ENCODE measurements around the gene POLE. TPM values are rescaled to one million over a fixed set of nuclear protein-coding genes. Genes with fewer than 3 reads are reported as not detected.

POLE gene
- total and polyA plus RNA-seq, 4 donors, result 7.6 to 39.2 (median 19.7) TPM

DNA sequence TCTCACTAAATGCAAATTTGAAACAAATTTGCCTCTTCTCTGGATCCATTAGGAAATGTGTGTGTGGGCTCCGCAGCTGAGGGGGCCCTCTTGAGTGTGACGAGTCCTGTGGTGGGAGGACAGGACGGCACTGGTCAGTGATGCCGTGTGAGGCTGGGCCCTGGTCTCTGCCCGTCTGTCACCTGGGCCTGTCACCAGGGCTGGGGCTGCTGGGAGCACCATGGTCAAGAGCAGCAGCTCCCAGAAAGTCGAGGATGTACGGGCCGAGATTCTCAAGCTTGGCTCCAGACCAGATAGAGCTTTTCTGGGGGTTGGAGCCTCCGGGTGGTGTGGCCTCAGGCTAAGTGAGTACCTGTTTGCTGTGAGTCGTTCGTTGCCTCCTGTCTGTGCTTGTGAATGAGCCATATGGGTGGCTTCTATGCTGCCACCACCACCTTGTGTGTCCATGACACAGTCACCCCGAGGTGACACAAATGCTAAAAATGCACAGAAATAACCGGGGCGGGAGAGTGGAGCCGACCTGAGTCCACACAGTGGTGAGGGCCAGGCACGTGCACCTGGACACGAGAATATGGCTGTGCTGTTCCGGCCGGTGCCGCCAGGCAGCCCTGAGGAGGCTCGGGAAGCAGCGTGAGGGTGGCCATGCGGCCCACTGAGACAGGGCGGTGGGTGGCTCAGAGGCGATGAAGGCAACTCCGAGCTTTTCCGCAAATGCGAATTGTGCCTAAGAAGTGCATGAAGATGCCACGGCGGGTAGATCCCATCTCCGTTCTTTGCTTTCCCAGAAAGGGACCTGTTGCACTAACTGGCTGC is 32.2 kb upstream of the POLE start:
- Histone ChIP-seq H3K9me3 (ENCODE audit: control insufficient read depth in 4 of 4, low read length in 3 of 4) (no peaks in the 10 kb centered on the region), H3K27me3 (ENCODE audit: control insufficient read depth in 4 of 4, insufficient read depth in 4 of 4, low read length in 3 of 4) (no peaks in the 10 kb centered on the region), H3K36me3 (ENCODE audit: control insufficient read depth in 4 of 4, insufficient read depth in 3 of 4, low read depth in 1 of 4, low read length in 3 of 4) (peaks cover 24 to 65% (median 27%) of the 10 kb centered on the region in 4 donors), H3K9ac (ENCODE audit: low read depth in 1 of 2, low read length in 2 of 2) (no peak overlapping the region), H3K4me1 (ENCODE audit: control insufficient read depth in 4 of 4, insufficient read depth in 4 of 4, low read length in 3 of 4) (peaks cover 0 to 3% (median 1%) of the 10 kb centered on the region in 4 donors), H3K27ac (ENCODE audit: low read depth in 1 of 2, low read length in 2 of 2) (no peak overlapping the region), H3K4me3 (ENCODE audit: low read depth in 1 of 3, low read length in 3 of 3) (no peak overlapping the region)
- TF ChIP-seq JUND (IDR thresholded peaks at IDR 0.05), result no peak
- no peak for TF ChIP-seq MAX (IDR thresholded peaks at IDR 0.05)
- DNase-seq (ENCODE audit: low spot score), result no peak
- WGBS, result 97% methylated on average over 31 of the region's 31 CpGs

GRCh38 chr12:132718644-132719043 is 31.5 kb upstream of the POLE start:
- no peak overlapping the region for H3K4me3 ChIP-seq (ENCODE audit: low read depth in 1 of 3, low read length in 3 of 3)
- TF ChIP-seq ZBTB33 (IDR thresholded peaks at IDR 0.05) (no peak), CTCF (IDR thresholded peaks at IDR 0.05; ENCODE audit: low read depth, low read length, missing input control) (no peak), FOXA2 (IDR thresholded peaks at IDR 0.05) (no peak), SP1 (IDR thresholded peaks at IDR 0.05) (no peak), HNF4G (IDR thresholded peaks at IDR 0.05) (no peak), FOXA1 (IDR thresholded peaks at IDR 0.05) (no peak), JUND (IDR thresholded peaks at IDR 0.05) (no peak), GABPA (IDR thresholded peaks at IDR 0.05 in 1 of 2, conservative IDR thresholded peaks at IDR 0.05 in 1 of 2) (no peak), TAF1 (conservative IDR thresholded peaks at IDR 0.05) (no peak), RXRA (IDR thresholded peaks at IDR 0.05) (no peak), HNF4A (conservative IDR thresholded peaks at IDR 0.05) (no peak), MAX (IDR thresholded peaks at IDR 0.05) (no peak), EGR1 (IDR thresholded peaks at IDR 0.05; ENCODE audit: low read depth in 2 of 2) (no peak)
- TF ChIP-seq, protein P1, sequence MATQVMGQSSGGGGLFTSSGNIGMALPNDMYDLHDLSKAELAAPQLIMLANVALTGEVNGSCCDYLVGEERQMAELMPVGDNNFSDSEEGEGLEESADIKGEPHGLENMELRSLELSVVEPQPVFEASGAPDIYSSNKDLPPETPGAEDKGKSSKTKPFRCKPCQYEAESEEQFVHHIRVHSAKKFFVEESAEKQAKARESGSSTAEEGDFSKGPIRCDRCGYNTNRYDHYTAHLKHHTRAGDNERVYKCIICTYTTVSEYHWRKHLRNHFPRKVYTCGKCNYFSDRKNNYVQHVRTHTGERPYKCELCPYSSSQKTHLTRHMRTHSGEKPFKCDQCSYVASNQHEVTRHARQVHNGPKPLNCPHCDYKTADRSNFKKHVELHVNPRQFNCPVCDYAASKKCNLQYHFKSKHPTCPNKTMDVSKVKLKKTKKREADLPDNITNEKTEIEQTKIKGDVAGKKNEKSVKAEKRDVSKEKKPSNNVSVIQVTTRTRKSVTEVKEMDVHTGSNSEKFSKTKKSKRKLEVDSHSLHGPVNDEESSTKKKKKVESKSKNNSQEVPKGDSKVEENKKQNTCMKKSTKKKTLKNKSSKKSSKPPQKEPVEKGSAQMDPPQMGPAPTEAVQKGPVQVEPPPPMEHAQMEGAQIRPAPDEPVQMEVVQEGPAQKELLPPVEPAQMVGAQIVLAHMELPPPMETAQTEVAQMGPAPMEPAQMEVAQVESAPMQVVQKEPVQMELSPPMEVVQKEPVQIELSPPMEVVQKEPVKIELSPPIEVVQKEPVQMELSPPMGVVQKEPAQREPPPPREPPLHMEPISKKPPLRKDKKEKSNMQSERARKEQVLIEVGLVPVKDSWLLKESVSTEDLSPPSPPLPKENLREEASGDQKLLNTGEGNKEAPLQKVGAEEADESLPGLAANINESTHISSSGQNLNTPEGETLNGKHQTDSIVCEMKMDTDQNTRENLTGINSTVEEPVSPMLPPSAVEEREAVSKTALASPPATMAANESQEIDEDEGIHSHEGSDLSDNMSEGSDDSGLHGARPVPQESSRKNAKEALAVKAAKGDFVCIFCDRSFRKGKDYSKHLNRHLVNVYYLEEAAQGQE (IDR thresholded peaks at IDR 0.05), result no peak
- H3K9ac ChIP-seq (ENCODE audit: low read depth in 1 of 2, low read length in 2 of 2), result no peak overlapping the region
- DNase-seq (ENCODE audit: low spot score), result no peak
- no peaks in the 10 kb centered on the region for H3K9me3 ChIP-seq (ENCODE audit: control insufficient read depth in 4 of 4, low read length in 3 of 4)
- no peak overlapping the region for H3K27ac ChIP-seq (ENCODE audit: low read depth in 1 of 2, low read length in 2 of 2)
- peaks cover 21 to 59% (median 27%) of the 10 kb centered on the region in 4 donors for H3K36me3 ChIP-seq (ENCODE audit: control insufficient read depth in 4 of 4, insufficient read depth in 3 of 4, low read depth in 1 of 4, low read length in 3 of 4)
- 97% methylated on average over 21 of the region's 21 CpGs for WGBS
- H3K27me3 ChIP-seq (ENCODE audit: control insufficient read depth in 4 of 4, insufficient read depth in 4 of 4, low read length in 3 of 4), result no peaks in the 10 kb centered on the region
- peaks cover 0 to 3% (median 1%) of the 10 kb centered on the region in 4 donors for H3K4me1 ChIP-seq (ENCODE audit: control insufficient read depth in 4 of 4, insufficient read depth in 4 of 4, low read length in 3 of 4)
